ENCODE measurements around the gene VSTM2B. TPM values are rescaled to one million over a fixed set of nuclear protein-coding genes. Genes with fewer than 3 reads are reported as not detected.
"Not testable (repeated sequence)": the region's sequence is repeated elsewhere in the genome, so short reads cannot be mapped to it uniquely, and the experiment has no call there.

Gene VSTM2B
- total RNA-seq, 4 donors from 2014 or later: not detected

DNA sequence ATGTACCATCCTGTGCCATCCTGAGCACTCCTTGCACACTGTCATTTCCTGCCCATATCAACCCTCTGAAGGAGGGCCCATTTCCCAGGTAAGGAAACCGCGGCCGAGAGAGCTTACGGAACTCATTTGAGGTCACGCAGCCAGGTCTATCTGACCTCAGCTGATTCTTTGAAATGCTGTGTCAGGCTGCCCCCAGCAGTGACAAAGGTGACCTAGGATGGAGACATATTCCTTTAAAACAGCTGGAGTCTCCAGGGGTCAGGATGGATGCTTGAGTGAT, 42.2 kb upstream of the VSTM2B start:
- DNase-seq: no peak
- Histone ChIP-seq H3K27me3 (no peaks in the 10 kb centered on the region), H3K4me1 (no peaks in the 10 kb centered on the region), H3K4me3 (no peak overlapping the region), H3K9me3 (no peaks in the 10 kb centered on the region), H3K27ac (no peak overlapping the region), H3K36me3 (no peaks in the 10 kb centered on the region)
- in situ Hi-C loops (cut with MboI; ENCODE audit: low pct_ligation_motif_present in 1 of 4, low pct_unique_long_range_greater_than_20kb in 1 of 4, low sequenced_read_pairs in 3 of 4) (no loop called here), intact Hi-C loops (cut with DNase I; ENCODE audit: low total_unique reads) (no loop called here)
- WGBS, 2 donors (ENCODE audit: low coverage in 1 of 2): 98% methylated on average over 5 of the region's 5 CpGs; no CpG with 5 or more reads in 1 of the 2 donors
- TF ChIP-seq, protein P1, sequence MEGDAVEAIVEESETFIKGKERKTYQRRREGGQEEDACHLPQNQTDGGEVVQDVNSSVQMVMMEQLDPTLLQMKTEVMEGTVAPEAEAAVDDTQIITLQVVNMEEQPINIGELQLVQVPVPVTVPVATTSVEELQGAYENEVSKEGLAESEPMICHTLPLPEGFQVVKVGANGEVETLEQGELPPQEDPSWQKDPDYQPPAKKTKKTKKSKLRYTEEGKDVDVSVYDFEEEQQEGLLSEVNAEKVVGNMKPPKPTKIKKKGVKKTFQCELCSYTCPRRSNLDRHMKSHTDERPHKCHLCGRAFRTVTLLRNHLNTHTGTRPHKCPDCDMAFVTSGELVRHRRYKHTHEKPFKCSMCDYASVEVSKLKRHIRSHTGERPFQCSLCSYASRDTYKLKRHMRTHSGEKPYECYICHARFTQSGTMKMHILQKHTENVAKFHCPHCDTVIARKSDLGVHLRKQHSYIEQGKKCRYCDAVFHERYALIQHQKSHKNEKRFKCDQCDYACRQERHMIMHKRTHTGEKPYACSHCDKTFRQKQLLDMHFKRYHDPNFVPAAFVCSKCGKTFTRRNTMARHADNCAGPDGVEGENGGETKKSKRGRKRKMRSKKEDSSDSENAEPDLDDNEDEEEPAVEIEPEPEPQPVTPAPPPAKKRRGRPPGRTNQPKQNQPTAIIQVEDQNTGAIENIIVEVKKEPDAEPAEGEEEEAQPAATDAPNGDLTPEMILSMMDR (IDR thresholded peaks at IDR 0.05): no peak
- no peak for TF ChIP-seq EP300 (IDR thresholded peaks at IDR 0.05; ENCODE audit: low read depth)
- no peak for TF ChIP-seq POLR2AphosphoS5 (IDR thresholded peaks at IDR 0.05)
- TF ChIP-seq POLR2A (IDR thresholded peaks at IDR 0.05): no peak

DNA sequence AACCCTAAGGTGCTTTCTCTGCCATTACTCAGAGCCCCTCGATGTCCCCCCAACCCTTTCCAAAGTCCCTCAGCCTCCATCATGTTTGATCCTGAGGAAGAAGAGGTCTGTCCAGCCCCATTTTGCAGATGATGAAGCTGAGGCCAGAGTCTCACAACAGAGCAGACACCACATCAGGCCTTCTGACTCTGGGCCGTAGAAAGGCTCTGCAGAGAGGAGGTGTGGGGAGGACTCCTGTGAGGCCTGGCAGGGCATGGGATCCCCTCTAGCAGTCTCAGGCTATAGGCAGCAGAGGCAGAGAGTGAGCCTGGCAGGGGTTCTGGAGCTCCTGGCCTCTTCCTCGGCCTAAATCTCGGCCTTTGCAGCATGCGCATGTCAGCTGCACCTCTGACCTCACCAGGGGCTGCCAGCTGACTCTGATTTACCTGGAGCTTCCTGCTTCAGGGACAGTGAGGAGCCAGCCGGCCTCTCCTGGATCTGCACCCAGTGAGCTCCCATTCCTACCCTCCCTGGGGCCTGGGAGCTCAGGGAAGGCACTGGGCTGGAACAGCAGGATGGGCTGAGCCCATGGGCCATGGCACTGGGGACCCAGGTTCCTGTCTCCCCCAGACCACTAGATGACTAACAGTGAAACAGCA, 41.7 kb upstream of the VSTM2B start:
- in situ Hi-C loops (cut with MboI; ENCODE audit: low pct_ligation_motif_present in 1 of 4, low pct_unique_long_range_greater_than_20kb in 1 of 4, low sequenced_read_pairs in 3 of 4) (no loop called here), intact Hi-C loops (cut with DNase I; ENCODE audit: low total_unique reads) (no loop called here)
- Histone ChIP-seq H3K4me3 (no peak overlapping the region), H3K27ac (no peak overlapping the region), H3K4me1 (no peaks in the 10 kb centered on the region), H3K27me3 (no peaks in the 10 kb centered on the region), H3K9me3 (no peaks in the 10 kb centered on the region), H3K36me3 (no peaks in the 10 kb centered on the region)
- WGBS, 2 donors (ENCODE audit: low coverage in 1 of 2): 72% methylated on average over 6 of the region's 6 CpGs; no CpG with 5 or more reads in 1 of the 2 donors
- TF ChIP-seq POLR2A (IDR thresholded peaks at IDR 0.05) (no peak), EP300 (IDR thresholded peaks at IDR 0.05; ENCODE audit: low read depth) (no peak), POLR2AphosphoS5 (IDR thresholded peaks at IDR 0.05) (no peak)
- TF ChIP-seq, protein P1 (IDR thresholded peaks at IDR 0.05): no peak
- no peak for DNase-seq

DNA sequence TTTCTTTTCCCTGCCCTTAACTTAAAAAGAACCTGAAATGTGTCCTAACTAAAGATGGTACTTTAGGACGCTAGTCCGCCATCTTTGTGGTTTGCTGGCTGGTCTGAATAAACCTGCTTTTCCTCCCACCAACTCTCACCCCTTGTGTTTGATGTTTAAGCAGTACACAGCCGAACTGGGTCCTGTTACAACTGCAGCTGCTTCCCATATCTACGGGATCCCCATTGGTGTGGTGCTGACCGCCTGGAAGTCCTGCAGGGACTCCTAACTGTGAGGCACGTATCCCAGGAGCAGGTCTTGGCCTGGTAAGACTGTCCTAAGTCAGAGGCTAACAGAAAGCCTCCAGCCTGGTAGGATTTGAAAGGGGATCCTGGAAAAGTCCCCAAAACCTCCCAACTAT, 40.9 kb upstream of the VSTM2B start:
- TF ChIP-seq POLR2A (IDR thresholded peaks at IDR 0.05) (no peak), EP300 (IDR thresholded peaks at IDR 0.05; ENCODE audit: low read depth) (no peak), POLR2AphosphoS5 (IDR thresholded peaks at IDR 0.05) (no peak)
- TF ChIP-seq, protein P1 (IDR thresholded peaks at IDR 0.05): no peak
- intact Hi-C loops (cut with DNase I; ENCODE audit: low total_unique reads): no loop called here
- in situ Hi-C loops (cut with MboI; ENCODE audit: low pct_ligation_motif_present in 1 of 4, low pct_unique_long_range_greater_than_20kb in 1 of 4, low sequenced_read_pairs in 3 of 4): no loop called here
- Histone ChIP-seq H3K36me3 (no peaks in the 10 kb centered on the region), H3K4me3 (no peak overlapping the region), H3K27ac (no peak overlapping the region), H3K27me3 (no peaks in the 10 kb centered on the region), H3K9me3 (no peaks in the 10 kb centered on the region), H3K4me1 (no peaks in the 10 kb centered on the region)
- WGBS, 2 donors (ENCODE audit: low coverage in 1 of 2): 53 to 78% methylated on average over 3 to 6 of the region's 6 CpGs
- DNase-seq: no peak

DNA sequence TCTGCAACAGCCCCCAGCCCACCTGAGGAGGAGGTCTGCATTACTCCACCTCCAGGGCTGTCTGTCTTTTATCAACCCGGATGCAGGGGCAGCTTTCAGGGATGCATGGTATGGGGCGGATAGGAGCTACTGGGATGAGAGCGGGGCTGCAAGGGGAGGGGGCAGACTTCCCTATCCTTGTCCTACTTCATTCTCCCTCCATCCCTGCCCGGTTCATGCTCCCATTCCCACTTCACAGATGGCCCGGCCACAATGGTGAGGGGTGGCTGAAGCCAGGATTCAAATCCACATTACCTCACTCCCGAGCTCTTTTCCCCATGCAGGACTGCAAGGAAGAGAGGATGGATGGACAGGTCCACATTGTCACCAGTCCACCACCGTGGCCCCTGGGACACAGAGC, 40.5 kb upstream of the VSTM2B start:
- H3K9me3 ChIP-seq: no peaks in the 10 kb centered on the region
- in situ Hi-C loops (cut with MboI; ENCODE audit: low pct_ligation_motif_present in 1 of 4, low pct_unique_long_range_greater_than_20kb in 1 of 4, low sequenced_read_pairs in 3 of 4): no loop called here
- H3K36me3 ChIP-seq: no peaks in the 10 kb centered on the region
- TF ChIP-seq POLR2A (IDR thresholded peaks at IDR 0.05) (no peak), POLR2AphosphoS5 (IDR thresholded peaks at IDR 0.05) (no peak), EP300 (IDR thresholded peaks at IDR 0.05; ENCODE audit: low read depth) (no peak)
- TF ChIP-seq, protein P1 (IDR thresholded peaks at IDR 0.05): no peak
- no peaks in the 10 kb centered on the region for H3K27me3 ChIP-seq
- no peak overlapping the region for H3K27ac ChIP-seq
- DNase-seq: no peak
- H3K4me3 ChIP-seq: no peak overlapping the region
- intact Hi-C loops (cut with DNase I; ENCODE audit: low total_unique reads): no loop called here
- 50 to 55% methylated on average over 5 to 7 of the region's 7 CpGs for WGBS, 2 donors (ENCODE audit: low coverage in 1 of 2)
- no peaks in the 10 kb centered on the region for H3K4me1 ChIP-seq

DNA sequence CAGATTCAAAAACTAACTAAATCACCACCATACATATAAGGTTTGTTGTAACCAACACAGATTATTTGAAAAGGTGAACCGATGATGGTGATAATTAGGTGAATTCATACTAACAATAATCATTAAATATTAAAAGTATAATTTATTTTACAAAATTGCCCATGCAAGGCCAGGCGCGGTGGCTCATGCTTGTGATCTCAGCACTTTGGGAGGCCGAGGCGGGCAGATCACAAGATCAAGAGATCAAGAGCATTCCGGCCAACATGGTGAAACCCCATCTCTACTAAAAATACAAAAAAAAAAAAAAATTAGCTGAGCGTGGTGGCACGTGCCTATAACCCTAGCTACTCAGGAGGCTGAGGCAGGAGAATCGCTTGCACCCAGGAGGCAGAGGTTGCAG, 38.8 kb upstream of the VSTM2B start:
- DNase-seq; H3K27ac ChIP-seq; in situ Hi-C loops (cut with MboI; ENCODE audit: low pct_ligation_motif_present in 1 of 4, low pct_unique_long_range_greater_than_20kb in 1 of 4, low sequenced_read_pairs in 3 of 4); H3K4me3 ChIP-seq; H3K27me3 ChIP-seq; H3K36me3 ChIP-seq; H3K4me1 ChIP-seq; intact Hi-C loops (cut with DNase I; ENCODE audit: low total_unique reads); H3K9me3 ChIP-seq: not testable (repeated sequence)
- 81 to 87% methylated on average over 9 of the region's 9 CpGs for WGBS, 2 donors (ENCODE audit: low coverage in 1 of 2)
